ENCODE results near the gene FAM124B. TPM values are rescaled to one million over a fixed set of nuclear protein-coding genes. Genes with fewer than 3 reads are reported as not detected.
A peak's percentile ranks its signal among the peaks of the same experiment; 100 is the strongest.

Gene FAM124B, protein sequence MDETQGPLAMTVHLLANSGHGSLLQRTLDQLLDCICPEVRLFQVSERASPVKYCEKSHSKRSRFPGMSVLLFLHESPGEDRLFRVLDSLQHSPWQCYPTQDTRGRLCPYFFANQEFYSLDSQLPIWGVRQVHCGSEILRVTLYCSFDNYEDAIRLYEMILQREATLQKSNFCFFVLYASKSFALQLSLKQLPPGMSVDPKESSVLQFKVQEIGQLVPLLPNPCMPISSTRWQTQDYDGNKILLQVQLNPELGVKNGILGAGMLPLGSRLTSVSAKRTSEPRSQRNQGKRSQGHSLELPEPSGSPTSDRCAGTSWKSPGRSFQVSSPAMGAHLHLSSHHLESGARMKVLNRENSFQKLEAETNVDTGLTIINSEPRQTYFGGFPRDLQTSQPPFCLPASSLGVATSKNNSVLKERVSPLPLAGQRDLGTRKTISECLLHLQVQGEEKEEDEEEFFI
- total RNA-seq, result 11.8 TPM

DNA sequence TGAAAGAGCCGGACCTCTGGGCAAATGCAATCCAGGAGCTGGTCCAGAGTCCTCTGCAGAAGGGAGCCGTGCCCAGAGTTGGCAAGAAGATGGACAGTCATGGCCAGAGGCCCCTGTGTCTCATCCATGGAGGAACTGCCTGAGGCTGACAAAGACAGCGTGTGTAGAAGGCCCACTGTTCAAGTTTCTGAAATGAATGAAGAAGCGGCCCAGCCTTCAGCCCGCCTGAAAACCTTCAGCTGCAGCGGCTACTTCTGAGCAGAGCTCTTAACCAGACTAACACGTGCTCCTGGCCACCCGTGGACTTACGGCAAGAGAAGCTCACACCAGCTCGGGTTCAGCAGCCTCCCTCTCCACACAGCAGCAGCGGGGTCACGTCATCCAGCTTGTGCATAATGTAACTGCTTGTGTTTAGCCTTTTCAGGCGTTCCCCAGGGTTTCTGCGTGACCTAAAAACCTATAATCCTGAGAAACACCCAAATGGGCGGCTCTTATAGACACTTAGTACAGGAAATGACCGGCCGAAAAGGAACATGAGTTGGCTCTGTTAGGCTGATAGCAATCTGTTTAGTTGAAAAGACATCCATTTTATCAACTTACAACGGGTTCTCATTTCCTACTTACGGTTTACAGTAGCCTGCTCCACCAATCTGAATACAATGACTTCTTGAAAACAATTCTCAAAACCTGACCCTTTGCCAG is at the start of gene FAM124B:
FAM124B (minus strand) TSS at position 467 of the 702 bp plus-strand sequence; CDS start at position 128, 339 bp downstream.
- DNase-seq, result peak; percentile 75

DNA sequence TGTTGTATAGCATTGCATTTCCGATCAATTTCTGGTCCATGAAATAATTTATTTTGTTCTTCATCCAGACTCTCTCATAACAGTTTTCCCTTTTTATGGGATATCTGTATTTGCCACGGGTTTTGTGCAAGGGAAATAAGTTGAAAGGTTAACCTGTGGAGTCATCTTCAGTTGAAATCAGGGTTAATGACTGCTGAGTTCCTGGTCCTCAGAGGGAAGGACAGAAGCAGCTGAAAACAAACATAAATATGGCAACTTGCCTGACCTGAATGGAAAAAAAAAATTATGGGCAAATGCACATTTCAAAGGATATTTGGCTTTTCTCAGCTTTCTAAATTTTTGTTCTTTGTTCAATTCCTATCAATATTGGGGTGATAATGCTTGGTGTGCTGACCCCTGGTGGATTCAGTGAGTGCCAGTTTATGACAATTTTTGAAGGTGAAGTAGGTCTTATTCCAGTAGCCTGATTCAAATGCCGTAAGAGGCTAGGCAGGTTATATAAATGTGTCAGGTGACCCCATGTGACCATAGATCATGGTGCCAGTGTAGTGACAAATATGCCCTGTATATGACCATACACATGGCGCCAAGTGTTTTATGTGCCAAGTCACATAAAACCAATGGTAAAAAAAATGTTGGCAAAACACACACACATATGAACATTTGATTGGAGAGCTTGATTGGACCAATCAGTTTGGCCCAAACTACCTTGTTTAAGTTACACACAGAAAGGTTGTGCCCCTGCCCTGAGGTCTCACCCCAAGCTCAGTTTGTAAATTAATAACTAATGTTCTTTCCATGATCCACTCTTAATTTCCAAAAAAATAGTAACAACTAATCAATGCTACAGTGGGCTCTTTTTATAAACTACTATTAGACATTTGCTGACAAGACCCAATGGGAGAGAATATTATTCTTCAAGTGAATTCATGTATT is 47.6 kb upstream of the FAM124B start:
- DNase-seq, result peak; percentile 36

DNA sequence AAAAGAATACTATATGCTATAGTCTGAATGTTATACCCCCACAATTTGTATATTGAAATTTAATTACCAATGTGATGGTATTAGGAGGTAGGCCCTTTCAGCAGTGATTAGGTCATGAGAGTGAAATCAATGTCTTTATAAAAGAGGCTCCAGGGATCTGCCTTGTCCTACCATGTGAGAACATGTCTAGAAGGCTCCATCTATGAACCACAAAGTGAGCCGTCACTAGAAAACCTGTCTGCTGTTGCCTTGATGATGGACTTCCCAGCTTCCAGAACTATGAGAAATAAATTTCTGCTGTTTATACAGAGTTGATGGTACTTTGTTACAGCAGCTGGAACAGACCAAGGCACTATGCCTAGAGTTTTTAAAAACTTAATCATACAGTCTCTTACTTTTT is 46.3 kb upstream of the FAM124B start:
- DNase-seq, result no peak

DNA sequence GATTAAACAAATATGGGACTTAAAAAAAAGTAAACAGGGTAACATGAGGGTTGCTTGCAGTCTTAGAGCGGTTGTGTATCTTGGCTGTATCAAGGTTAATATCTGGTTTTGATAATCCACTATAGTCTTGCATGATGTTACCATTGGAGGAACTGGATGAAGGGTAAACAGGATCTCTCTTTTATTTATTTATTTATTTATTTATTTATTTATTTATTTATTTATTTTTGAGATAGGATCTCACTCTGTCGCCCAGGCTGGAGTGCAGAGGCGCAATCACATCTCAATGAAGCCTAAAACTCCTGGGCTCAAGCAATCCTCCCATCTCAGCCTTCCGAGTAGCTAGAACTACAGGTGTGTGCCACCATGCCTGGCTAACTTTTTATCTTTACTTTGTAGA is 42.9 kb upstream of the FAM124B start:
- DNase-seq, result no peak

DNA sequence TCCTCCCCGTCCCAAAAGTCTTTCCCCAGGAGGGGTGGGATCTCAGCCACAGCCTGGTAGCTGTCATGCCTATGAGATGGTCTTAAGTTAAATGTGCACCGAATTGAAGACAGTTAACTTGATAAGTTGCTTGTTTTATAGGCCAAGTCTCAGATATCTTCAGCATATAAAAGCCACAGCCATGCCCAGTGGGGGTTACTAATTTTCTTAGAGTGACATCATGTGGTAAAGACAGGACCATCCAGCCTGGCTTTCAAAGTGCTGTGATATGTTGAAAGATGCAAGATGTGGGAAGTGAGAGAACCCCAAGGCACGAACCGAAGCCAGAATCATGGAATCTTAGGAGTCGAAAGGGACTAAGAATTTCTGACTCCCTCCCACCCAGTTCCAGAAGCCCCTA is 42.1 kb upstream of the FAM124B start:
- DNase-seq, result no peak

DNA sequence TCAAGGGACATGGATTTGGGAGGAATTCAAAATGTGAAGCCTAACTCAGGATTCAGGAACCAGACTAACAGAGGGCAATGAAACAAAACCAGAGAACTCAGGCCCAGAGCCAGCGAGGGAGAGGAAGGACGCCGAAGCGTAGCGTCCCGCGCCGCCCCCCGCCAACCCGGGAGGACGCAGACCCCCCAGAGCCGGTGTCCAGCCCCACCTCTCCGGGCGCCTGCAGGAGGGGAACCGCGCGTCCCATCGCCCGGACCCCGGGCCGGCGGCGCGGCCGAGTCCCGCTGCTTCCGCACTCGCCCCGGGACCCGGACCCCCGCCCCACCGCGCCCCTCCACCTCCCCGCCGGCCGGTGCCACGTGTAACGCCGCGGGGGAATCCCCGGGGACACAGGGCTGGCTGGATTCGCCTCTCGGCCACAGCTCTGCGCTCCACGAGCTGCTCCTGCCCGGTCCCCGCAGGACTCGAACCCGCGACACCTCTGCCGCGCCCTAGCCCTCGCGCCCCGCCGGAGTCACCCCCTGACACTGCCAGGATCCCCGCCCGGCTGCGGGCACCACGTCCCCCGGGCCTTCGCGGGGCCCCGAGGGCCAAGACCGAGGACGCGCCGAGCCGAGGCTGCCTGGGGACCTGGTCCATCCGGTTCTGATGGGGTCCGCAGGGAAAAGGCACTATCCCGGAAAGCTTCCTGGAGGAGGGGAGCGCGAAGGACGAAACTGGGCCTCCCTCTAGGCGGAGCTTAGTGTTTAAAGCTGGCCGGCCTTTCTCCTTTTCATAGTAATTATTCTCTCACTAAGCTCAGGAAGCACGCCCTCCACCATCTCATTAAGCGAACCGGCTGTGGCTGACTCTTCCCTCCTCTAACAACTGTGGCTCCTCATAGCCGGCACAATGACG is 40.4 kb upstream of the FAM124B start:
- DNase-seq, result peak; percentile 68

DNA sequence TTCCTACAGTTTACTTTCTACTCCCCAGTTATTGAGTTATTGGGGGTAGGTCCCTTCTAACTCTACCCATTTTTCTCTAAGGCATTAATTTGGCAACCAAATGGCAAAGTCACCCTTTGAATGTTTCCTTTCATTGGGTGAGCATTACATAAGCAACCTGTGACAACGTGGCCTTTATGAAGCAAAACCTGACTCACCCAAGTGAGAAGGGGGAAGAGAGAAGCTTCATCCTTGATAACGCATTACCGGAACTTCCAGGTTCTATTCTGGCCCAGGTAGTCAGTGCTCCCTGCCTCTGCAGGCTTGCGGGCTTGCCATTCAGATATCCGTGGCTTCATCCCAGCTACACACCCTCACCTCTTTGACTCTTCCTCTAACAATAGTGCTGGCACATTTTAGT is 39.1 kb upstream of the FAM124B start:
- no peak for DNase-seq

DNA sequence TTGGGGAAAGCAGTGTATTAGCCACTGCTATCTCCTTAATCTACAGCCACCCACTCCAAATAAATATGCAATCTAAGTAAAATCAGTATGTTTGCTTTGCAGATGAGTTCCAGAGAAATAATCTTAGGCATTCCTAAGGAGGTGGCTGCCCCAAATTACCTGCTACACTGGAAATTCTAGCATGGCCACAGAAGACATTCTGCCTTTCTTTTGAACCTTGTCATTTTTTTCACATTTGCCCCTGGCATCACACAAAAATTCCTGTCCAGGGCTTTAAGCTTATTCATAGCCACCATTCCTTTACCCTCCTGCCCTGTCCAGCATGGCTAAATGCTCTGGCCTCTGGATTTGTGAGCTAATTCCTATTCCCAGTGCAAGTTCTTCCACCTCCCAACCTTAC is 36.8 kb upstream of the FAM124B start:
- DNase-seq, result no peak

DNA sequence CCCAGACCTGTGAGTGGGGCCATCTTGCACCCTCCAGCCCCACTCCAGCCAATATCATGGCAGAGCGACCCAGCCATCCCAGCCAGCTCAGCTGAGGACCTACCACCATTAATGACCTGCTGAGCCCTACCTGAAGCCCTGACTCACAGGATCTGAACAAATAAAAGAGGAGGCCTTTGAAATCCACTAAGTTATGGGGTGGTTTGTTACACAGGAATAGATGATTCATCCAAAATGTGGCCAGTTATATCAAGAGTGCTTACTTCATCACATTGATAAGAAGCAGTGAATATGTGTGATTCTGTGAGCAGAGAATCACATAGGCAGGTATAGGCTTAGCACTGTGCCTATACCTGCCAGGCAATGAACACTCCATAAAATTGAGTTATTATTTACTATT is 34.7 kb upstream of the FAM124B start:
- DNase-seq, result no peak

DNA sequence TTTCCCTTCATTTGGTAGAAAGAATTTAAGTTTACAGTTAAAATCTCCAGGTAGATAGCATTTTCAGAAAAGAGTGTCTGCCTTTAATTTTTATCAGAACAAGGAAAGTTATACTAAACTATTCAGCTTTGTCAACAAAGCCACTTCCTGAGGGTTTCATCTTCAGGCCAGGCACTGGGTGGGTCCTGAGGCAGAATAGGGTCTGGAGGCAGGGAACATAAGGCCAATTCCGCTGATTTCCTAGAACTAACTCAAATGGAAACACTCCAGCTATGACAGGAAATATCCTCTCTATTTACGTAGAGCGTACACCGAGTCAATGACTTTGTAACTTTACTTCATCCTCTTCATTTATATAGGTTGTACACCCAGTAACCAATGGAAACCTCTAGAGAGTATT is 32.7 kb upstream of the FAM124B start:
- DNase-seq, result no peak

DNA sequence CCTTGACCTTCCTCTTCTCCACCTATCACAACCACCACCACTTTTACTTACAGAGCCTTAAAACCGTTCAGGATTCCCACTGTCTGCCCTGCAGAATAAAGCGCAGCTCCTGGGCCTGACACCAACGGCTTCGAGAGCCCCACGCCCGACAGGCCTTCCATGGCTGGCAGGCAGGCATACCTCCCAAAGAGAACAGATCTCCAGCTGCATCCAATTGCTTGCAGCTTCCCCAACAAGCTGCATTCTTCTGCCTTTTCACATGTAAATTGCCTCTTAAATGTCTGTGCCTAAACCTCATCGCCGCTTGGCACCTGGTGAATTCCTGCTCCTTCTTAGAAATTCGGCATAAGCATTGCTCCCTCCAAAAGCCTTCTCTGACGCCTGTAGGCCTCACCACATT is 31.5 kb upstream of the FAM124B start:
- DNase-seq, result no peak

DNA sequence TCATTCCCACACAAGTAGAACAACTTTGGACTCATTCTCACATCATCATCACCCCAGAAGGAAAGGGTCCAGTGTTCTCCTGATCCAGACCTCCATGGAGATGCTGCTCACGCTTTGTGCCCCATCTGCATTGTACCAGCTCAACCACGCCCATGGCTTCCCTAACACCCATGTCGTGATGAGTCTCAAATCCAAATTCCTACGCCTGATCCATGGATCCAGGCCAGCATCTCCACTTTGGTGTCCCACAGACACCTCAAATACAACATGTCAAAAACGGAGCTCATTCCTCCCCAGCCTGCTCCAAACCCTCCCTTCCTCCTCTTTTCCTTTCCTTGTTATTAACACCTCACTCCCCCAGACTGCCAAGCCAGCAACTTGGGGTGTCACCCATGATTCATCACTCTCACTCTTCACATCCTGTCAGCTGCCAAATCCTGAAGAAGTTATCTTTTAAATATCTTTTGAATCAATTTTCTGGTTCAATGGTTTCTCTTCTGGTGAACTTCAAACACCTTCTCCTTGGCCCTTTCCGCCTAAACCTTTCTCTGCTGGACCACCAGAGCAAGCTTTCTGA is 30.2 kb upstream of the FAM124B start:
- no peak for DNase-seq

DNA sequence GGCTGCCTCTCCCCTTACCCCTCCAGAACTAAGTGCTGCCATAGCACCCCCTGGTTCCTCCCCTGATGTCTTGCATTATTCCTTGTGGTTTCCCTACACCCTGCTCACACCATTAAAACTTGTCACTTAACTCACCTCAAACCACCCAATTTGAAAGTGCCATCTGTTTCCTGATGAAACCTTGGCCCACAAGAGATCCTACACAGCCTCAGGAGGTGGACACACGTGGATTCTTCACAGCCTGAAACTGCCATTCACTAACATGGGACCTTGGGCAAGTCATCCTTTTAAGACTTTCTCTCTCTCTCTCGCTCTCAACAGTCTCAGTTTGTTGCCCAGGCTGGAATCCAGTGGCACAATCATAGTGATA is 27.5 kb upstream of the FAM124B start:
- no peak for DNase-seq

DNA sequence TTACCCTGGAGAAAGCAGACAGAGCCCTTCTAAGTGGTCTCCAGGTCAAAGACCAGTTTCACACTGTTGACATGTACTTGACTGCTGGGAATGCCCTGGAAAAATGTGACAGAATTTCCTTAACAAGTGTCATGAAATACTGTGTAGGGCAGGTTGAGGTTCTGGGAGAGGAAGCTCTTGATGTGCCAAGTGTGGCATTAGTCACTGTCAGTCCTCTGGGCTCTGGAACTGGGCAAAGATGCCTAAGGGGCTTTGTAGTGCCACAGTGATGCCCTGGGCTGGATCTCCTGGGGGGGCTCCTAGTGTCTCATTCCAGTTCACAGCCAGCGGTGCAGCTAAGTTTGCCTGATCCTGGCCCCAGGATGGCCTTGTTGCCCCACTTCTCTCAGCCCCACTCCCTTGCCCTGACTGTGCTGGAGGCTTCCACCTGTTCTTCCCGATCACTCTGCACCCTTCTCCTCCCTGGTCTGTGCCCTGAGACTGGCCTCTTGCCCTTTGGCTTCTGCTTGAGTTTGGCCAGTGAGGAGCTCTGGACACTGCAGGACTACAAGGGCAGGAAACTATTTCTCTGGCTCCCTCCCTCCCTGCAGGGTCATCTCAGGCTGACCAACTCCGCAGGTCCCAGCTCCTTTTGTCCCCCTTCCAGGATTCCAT is 27.0 kb upstream of the FAM124B start:
- no peak for DNase-seq

DNA sequence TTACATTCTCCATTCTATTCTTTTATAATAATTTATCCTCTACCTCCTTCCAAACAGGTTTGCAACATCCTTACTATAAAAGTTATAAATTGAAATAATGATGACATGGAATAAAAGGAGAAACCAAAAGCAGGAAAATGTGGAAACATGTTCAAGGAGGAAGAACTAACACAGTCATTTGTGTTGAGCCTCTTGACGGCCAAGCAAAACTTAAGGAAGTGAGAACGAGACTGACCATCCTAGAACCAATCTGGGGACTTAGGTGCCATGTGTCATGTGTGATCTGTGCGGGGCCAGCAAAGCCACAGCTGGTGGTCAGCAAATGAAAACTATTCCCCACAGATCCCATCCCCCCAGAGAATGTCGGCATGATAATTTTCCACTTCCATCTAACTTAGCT is 25.6 kb upstream of the FAM124B start:
- no peak for DNase-seq

DNA sequence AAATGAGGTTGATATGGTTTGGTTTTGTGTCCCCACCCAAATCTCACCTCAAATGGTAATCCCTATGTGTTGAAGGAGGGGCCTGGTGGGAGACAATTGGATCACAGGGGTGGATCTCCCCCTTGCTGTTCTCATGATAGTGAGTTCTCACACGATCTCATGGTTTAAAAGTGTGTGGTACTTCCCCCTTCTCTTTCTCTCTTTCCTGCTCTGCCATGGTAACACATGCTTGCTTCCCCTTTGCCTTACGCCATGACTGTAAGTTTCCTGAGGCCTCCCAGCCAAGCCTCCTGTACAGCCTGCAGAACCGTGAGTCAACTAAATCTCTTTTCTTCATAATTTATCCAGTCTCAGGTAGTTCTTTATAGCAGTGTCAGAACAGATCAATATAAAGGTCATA is 24.7 kb upstream of the FAM124B start:
- no peak for DNase-seq

DNA sequence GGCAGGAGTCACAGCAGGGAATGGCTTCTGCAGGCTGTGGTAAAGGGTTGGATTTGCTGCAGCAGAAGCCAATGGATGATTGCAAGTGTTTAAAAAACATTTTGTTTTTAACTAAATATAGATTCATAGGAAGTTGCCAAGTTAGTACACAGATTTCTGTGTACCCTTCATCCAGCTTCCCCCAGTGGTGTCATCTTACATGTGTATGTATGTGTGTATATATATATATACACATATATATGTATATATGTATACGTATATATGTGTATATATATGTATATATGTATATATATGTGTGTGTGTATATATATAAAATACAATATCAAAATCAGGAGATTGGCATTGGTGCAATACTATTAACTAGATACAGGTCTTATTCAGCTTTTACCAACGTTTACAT is 19.2 kb upstream of the FAM124B start:
- no peak for DNase-seq

DNA sequence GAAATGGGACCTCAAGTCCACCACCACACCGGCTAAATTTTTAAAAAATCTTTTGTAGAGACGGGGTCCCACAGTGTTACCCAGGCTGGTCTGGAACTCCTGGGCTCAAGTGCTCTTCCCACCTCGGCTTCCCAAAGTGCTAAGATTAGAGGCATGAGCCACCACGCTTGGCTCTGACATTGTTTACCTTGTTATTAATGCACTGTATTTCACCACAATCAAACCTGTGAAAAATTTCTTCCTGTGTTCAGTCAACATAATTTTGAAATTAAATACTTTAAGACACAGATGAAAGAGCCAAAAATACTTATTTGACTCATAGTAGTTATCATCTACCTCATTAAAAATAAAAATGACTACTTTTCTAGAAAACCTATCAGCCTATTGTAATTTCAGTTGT is 16.0 kb upstream of the FAM124B start:
- DNase-seq, result no peak

DNA sequence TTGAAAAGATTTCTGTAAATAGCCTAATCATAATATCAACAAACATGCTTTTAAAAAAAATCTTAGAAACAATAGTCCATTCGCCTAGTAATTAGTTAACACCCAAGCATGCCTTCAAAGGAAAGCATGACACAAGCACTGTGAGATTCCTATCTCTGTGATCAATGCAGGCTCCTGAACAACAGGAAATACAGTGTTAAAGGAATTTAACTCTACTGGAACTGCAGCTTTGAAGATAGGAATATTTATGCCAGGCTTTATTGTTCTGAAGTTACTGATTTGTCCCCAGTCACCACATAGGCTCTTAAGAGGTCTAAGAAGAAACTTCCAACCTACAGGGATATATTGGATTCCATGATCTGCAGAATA is 15.4 kb upstream of the FAM124B start:
- DNase-seq, result no peak

DNA sequence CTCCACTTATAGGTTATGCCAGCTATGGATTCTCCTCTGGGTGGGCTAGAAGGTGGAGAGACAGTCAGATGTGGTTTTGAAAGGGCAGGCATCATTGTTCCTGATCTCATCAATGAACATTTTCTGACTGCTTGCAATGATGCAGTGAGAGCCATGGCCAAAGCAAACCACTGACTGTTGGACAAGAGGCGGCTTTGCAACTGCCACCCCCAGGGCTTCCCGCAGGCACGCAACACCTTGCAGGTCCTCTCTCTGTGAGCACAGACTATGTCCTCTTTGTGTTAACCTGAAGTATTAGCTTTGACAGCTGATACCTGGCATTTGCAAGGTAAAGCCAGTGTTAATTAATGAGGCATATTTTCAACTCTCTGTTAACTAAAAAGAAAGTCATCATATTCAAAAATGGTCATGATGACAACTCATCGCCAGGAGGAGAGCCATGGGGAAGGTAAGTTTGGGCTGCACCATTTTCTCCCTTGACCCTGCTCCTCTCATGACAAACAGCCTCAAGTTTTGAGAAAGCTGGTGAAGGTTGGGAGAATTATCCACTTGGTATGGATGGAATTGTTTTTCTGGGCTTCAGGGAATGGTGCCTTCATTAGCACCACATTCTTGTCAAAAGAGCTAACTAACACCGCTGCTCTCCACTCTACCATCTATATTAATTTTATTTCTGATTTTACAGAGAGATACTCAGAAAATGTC is 14.9 kb upstream of the FAM124B start:
- no peak for DNase-seq
